Natural killer cell treated with Interleukin-12 subunit alpha and Interleukin-12 subunit beta and Interleukin-15 and Interleukin-18, amount 100 ng/mL, for 72 hours (primary cell): Measurements from ENCODE around the gene KCNAB1. TPM values are rescaled to one million over a fixed set of nuclear protein-coding genes. Genes with fewer than 3 reads are reported as not detected.

Experiments
- ATAC-seq, 2 donors: fragments of 150-1000 bp; cut with Tn5 transposase in 1 of 2; sonication (Bioruptor Pico), chemical (Tn5 transposase) in 1 of 2; 2 replicates each; pipeline ENCODE4 v1.10.0; 2021
- DNase-seq: peaks from one replicate; pipeline ENCODE4 v3.0.0; 2022; ENCODE audit warnings: low spot score
- H3K27ac Mint-ChIP-seq, 2 donors: 1 replicate in 1 of 2; 2 replicates in 1 of 2; pipeline ENCODE4 v1.8.0; 2022; ENCODE audit warnings: mixed read lengths in 2 of 2, mild to moderate bottlenecking in 1 of 2, moderate library complexity in 1 of 2
- H3K27me3 Mint-ChIP-seq, 2 donors: 1 replicate in 1 of 2; 2 replicates in 1 of 2; pipeline ENCODE4 v1.8.0; 2022; ENCODE audit warnings: mixed read lengths in 2 of 2
- H3K36me3 Mint-ChIP-seq: one replicate; pipeline ENCODE4 v1.8.0; 2022; ENCODE audit warnings: mixed read lengths
- H3K4me1 Mint-ChIP-seq, 2 donors: 1 replicate in 1 of 2; 2 replicates in 1 of 2; pipeline ENCODE4 v1.8.0; 2022; ENCODE audit warnings: low read depth in 2 of 2, mixed read lengths in 2 of 2, mild to moderate bottlenecking in 1 of 2
- H3K4me3 Mint-ChIP-seq: one replicate; pipeline ENCODE4 v1.8.0; 2022; ENCODE audit warnings: mixed read lengths
- H3K9me3 Mint-ChIP-seq: 2 replicates; pipeline ENCODE4 v1.8.0; 2022; ENCODE audit warnings: mixed read lengths
- total RNA-seq, 2 donors: library from RNA; stranded (reverse); gene quantifications; one replicate each; pipeline ENCODE4 v1.2.3, GENCODE V29; 2022

Gene KCNAB1
- total RNA-seq, 2 donors from 2014 or later: not detected

DNA sequence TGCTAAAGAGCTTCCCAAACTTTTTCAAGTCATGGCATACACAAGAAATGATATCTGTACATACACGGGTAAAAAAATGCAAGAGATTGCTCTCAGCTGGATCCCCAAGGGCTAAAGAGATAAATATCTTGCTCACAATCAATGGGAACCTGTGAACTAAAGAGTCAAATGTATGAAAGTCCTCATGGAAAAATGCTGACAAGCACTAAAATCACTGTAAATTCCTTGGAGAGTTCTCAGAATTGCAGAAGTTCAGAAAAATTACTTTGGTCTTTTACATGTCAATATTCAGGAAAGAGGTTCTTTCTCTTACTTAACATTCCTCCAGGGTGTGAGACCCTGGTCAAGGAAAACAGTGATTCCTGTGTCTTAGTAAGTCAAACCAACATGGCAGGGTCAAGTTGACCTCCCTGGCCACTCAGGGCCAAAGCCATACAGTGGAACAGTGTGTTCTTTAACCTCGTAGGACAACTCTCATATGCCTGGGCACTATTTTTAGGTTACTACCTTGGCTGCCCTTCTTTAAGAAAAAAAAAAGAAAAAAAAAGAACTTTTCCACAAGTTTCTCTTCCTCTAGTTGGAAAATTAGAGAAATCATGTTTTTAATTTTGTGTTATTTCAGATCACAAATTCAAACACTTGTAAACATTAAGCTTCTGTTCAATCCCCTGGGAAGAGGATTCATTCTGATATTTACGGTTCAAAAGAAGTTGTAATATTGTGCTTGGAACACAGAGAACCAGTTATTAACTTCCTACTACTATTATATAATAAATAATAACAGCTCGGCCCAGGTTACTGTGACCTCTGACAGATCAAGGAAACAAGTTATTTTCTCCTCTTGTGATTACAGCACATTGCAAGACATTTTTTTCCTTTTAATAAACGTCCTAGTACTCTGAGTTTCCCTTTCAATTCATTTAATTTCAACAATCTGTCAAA lies 422.0 kb downstream of the KCNAB1 start:
- Mint-ChIP-seq H3K4me1 (peaks cover 9 to 15% of the 10 kb centered on the region in 2 donors), H3K27me3 (no peaks in the 10 kb centered on the region), H3K36me3 (peaks cover 20% of the 10 kb centered on the region), H3K4me3 (no peak overlapping the region), H3K27ac (peak overlapping the region in 1 of 2 donors; percentile 39), H3K9me3 (no peaks in the 10 kb centered on the region)
- DNase-seq (no peak), ATAC-seq (no peak)

DNA sequence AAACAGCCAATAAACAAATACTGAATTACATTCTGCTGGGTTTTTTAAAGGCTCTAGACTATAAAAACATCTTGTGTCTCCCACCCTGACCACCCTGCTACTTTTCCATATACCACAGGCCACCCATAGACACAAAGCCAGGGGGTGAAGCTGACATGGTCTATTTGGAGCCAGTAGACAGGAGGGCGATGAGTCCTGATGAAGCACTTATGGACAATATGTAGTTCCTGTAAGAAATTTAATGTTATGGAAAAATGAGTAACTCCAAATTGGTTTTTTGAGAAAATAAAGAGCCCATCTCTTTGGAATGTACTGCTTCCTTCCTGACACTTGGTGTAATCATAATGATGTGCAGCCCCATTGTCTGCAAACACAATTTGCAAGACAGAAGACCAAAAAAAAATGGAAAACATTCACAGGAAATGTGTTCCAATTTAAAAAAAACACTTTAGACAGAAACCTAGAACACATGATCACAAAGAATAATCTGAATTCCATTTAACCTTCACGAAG lies 422.7 kb downstream of the KCNAB1 start:
- ATAC-seq: no peak
- Mint-ChIP-seq H3K36me3 (peaks cover 22% of the 10 kb centered on the region), H3K4me1 (peaks cover 10 to 16% of the 10 kb centered on the region in 2 donors)

DNA sequence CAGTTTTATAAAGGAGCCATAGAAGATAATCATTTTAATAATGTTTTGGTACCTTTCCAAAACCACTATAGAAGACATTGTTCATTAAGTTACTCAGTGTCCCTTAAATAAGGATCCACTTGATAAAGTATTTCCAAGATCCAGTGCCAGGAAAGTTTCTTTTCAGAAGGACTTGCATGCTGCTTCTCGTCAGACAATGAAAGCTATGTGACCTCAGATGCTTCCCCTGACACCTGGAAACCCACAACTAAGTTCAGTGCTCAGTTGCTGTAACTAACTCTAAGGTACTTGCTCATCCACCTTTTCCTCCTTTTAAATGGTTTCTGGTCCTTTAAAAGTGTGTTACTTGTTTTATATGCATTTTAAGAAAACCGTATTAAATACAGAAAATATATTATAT lies 427.3 kb downstream of the KCNAB1 start:
- Mint-ChIP-seq H3K9me3 (no peaks in the 10 kb centered on the region), H3K27ac (no peak overlapping the region), H3K36me3 (peaks cover 51% of the 10 kb centered on the region)

More for the DNA sequence above, 422.7 kb downstream of the KCNAB1 start:
- Mint-ChIP-seq H3K27ac (peak overlapping the region in 1 of 2 donors; percentile 39), H3K9me3 (no peaks in the 10 kb centered on the region), H3K4me3 (no peak overlapping the region), H3K27me3 (no peaks in the 10 kb centered on the region)
- no peak for DNase-seq

DNA sequence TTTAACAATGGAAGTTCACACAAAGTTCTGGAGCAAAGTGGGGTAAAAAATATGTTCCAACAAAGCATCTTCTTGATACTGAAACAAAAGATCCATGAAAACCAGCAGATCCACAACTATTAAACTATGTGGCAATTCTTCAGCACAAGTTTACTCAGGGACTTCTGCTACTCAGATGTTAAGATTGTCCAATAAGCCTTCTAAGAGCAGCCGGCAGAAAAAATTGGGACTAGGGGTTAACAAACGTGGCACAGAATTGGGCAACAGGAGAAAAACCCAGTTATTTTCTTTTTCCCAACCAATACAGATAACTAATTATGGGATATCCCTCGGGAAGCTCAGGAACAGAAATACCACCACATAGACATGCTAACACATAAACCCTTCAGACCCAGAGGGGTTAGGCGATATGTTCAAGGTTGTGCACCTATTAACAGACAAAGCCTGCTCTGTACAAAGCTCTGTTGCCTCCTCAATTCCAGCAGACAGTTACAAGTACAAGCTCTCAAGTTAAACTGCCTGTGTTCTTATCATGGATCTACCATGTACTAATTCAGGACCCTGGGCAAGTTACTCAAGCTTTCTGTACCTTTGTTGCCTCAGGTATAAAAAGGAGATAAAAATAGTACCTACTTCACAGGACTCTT lies 427.8 kb downstream of the KCNAB1 start:
- Mint-ChIP-seq H3K9me3 (no peaks in the 10 kb centered on the region), H3K27me3 (no peaks in the 10 kb centered on the region), H3K4me1 (peaks cover 35 to 50% of the 10 kb centered on the region in 2 donors), H3K36me3 (peaks cover 47% of the 10 kb centered on the region), H3K27ac (no peak overlapping the region), H3K4me3 (no peak overlapping the region)
- no peak for DNase-seq
- no peak for ATAC-seq

More for the DNA sequence above, 427.3 kb downstream of the KCNAB1 start:
- DNase-seq (no peak), ATAC-seq (no peak)
- peaks cover 33 to 45% of the 10 kb centered on the region in 2 donors for H3K4me1 Mint-ChIP-seq
- no peaks in the 10 kb centered on the region for H3K27me3 Mint-ChIP-seq
- no peak overlapping the region for H3K4me3 Mint-ChIP-seq

DNA sequence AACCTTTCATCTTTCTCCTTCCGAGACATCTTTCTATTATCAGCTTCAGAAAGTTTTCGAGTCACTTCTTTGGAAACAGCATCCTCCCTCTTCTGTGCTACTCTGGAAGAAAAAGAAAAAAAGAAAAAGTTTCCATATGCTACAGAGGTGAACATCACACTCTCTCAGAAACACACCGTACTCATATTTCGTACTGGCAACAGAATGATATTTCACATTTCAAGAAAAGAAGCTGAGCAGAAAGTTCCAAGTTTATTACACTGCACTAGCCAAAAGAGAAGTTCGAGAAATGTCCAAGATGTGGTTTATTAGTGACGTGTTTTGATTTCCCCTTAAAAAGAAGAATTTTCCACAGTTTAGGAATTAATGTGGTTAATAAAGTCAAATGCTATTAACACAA lies 428.5 kb downstream of the KCNAB1 start:
- H3K4me1 Mint-ChIP-seq: peaks cover 40 to 51% of the 10 kb centered on the region in 2 donors
- no peaks in the 10 kb centered on the region for H3K9me3 Mint-ChIP-seq
- peaks cover 45% of the 10 kb centered on the region for H3K36me3 Mint-ChIP-seq
- H3K4me3 Mint-ChIP-seq: no peak overlapping the region
- no peaks in the 10 kb centered on the region for H3K27me3 Mint-ChIP-seq
- H3K27ac Mint-ChIP-seq: no peak overlapping the region
- no peak for DNase-seq
- no peak for ATAC-seq

DNA sequence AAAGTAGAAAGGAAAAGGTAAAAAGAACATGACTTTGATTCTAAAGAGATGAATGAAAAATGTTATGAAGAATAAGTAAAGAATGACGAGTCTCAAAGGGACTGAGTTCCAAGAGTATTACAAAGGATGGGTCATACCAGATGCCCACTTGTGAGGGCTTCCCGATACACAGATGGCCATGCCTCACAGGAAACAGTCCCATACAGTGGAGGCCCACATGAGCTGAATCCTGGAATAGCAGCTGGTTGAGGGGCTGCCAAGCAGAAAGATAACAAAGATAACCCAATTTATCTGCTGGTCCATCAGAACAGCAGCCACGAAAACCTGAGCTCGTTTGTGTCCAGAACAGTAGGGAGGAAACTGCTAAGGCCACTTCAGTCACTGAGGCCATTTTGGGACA lies 430.9 kb downstream of the KCNAB1 start:
- Mint-ChIP-seq H3K27ac (peak overlapping the region; percentile 28 to 45), H3K27me3 (no peaks in the 10 kb centered on the region), H3K36me3 (peaks cover 46% of the 10 kb centered on the region), H3K4me1 (peaks cover 51 to 60% of the 10 kb centered on the region in 2 donors), H3K9me3 (no peaks in the 10 kb centered on the region), H3K4me3 (peak overlapping the region; percentile 81)
- ATAC-seq: no peak
- no peak for DNase-seq

DNA sequence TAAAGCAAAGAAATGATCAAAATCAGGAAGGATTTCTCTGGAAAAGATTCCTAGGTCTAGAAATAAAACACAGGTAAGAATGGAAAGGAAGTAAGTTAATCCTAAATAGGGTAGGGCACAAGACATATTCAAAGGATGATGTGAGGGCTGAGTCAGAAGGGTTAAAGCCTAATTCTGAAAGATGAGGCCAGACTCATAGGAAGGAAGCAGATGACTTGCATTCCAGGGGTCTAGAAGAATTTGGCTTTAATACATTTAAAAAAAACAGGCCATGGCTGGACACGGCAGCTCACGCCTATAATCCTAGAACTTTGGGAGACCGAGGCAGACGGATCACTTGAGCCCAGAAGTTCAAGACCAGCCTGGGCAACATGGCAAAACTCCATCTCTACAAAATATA lies 431.4 kb downstream of the KCNAB1 start:
- H3K4me3 Mint-ChIP-seq: peak overlapping the region; percentile 81
- peaks cover 42% of the 10 kb centered on the region for H3K36me3 Mint-ChIP-seq
- H3K4me1 Mint-ChIP-seq: peaks cover 47 to 57% of the 10 kb centered on the region in 2 donors

DNA sequence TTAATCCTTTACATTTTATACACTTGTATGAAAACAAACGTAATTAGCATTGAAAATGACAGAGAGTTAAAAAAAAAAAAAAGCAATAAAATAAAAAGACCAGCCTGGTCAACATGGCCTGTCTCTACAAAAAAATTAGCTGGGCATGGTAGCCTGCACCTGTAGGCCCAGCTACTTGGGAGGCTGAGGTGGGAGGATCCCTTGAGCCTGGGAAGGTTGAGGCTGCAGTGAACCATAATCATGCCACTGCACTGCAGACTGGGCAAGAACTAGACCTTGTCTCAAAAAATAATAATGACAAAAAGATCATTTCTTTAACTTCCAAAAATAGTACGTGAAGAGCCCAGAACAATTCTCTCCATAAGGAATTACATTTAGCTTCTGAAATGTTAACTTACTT lies 432.6 kb downstream of the KCNAB1 start:
- peaks cover 41 to 49% of the 10 kb centered on the region in 2 donors for H3K4me1 Mint-ChIP-seq
- peak overlapping the region; percentile 81 for H3K4me3 Mint-ChIP-seq
- ATAC-seq (no peak), DNase-seq (no peak)
- peak overlapping the region; percentile 21 to 45 for H3K27ac Mint-ChIP-seq
- peaks cover 34% of the 10 kb centered on the region for H3K36me3 Mint-ChIP-seq
- no peaks in the 10 kb centered on the region for H3K9me3 Mint-ChIP-seq
- no peaks in the 10 kb centered on the region for H3K27me3 Mint-ChIP-seq

More for the DNA sequence above, 431.4 kb downstream of the KCNAB1 start:
- Mint-ChIP-seq H3K27me3 (no peaks in the 10 kb centered on the region), H3K9me3 (no peaks in the 10 kb centered on the region), H3K27ac (peak overlapping the region; percentile 28 to 45)
- DNase-seq (no peak), ATAC-seq (no peak)

DNA sequence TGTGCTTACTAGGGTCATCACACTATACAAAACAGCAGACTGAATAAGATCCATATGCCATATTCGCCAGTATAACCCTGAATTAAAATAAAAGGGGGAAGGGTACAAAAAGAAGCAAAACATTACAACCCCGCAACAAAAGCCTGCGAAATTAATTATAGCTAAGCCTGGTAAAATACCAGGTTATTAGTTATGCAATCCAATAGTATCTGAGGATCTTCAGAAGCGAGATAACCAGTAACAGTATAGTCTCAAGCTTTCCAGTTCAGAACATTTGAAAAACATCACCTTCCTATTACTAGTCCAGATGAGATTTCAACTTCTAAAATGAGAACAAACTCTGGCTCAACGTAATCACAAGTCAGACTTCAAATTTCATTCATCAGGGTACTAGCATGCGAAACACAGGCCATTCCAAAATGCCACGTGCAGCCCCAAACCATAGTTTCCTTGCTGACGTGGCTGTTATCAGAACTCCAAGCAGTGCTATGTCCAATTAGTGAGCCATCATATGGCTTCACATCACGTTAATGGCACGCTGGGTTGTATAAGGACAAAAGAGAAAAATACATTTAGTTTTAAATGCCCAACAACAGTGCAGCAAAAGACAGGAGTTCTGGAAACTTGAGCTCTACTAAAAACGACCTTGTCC lies 433.5 kb downstream of the KCNAB1 start:
- peaks cover 30% of the 10 kb centered on the region for H3K36me3 Mint-ChIP-seq
- DNase-seq (no peak), ATAC-seq (no peak)
- peak overlapping the region; percentile 81 for H3K4me3 Mint-ChIP-seq
- no peaks in the 10 kb centered on the region for H3K27me3 Mint-ChIP-seq
- H3K9me3 Mint-ChIP-seq: no peaks in the 10 kb centered on the region
- peaks cover 41 to 46% of the 10 kb centered on the region in 2 donors for H3K4me1 Mint-ChIP-seq
- H3K27ac Mint-ChIP-seq: peak overlapping the region; percentile 76 to 92

DNA sequence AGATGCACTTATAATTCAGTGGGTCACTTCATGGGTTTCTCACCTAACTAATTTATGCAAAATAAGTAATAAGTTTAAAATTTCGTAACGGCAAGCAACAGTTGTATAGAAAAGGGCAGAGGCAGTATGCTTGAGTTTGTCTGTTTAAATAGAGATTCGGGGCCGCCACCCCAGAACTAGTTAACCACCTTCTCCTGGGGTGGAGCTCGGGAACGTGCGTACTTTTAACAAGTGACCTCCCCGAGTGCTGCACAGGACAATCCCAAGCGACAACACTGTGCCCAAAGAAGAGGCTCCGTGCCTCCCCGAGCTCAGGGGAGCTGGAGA lies 434.1 kb downstream of the KCNAB1 start:
- Mint-ChIP-seq H3K4me1 (peaks cover 41 to 44% of the 10 kb centered on the region in 2 donors), H3K27ac (peak overlapping the region; percentile 76 to 92), H3K9me3 (no peaks in the 10 kb centered on the region), H3K36me3 (peaks cover 28% of the 10 kb centered on the region), H3K4me3 (peak overlapping the region; percentile 81), H3K27me3 (no peaks in the 10 kb centered on the region)
- DNase-seq: no peak
- ATAC-seq: no peak

DNA sequence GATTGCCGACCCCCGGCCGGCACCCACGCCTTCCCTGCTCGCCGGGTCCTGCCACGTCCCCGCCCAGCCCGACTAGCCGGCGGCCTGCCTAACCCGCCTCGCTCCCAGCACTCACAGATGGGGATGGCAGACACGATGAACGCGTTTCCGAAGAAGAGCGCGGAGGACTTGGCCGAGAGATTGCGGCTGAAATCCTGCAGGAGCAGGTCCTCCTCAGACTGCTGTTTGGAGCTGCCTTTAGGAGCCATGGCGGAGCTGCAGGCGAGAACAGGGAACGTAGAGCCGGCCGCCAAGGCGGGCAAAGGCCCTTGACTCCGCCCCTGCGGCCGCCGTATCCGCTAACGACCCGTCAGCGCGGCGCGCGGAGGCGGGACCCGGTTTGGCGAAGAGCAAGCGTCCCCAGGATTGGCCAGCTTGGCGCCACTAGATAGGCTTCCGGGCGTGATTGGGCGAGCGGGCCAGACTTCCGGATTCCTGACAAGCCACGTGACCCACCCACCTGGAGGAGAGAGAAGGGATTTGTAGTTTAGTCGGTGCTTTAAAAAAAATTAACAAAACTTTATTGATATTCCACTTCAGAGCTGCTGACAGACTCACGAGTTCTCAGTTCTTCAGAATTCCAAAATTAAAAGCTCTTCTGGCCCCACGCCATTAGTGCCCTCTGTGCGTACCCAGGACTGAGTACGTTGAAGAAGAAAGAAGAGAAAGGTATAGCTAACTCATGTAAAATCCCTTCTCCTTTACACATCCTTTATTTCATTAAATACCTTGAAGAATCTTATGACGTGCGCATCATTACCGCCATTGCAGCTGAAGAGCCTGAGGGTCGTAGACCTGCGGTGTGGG lies 434.7 kb downstream of the KCNAB1 start, which contains the start of gene SSR3:
SSR3 (minus strand) TSS at position 276 of the 846 bp plus-strand sequence; CDS start at position 248, 28 bp downstream.
- H3K4me3 Mint-ChIP-seq: peak within 1 kb of the TSS; percentile 81
- no peaks in the 10 kb centered on the region for H3K27me3 Mint-ChIP-seq
- ATAC-seq (peak; percentile 100), DNase-seq (peak; percentile 99)
- peak within 1 kb of the TSS; percentile 76 to 92 for H3K27ac Mint-ChIP-seq
- no peaks in the 10 kb centered on the region for H3K9me3 Mint-ChIP-seq
- peaks cover 28% of the 10 kb centered on the region for H3K36me3 Mint-ChIP-seq
- peaks cover 41 to 44% of the 10 kb centered on the region in 2 donors for H3K4me1 Mint-ChIP-seq

DNA sequence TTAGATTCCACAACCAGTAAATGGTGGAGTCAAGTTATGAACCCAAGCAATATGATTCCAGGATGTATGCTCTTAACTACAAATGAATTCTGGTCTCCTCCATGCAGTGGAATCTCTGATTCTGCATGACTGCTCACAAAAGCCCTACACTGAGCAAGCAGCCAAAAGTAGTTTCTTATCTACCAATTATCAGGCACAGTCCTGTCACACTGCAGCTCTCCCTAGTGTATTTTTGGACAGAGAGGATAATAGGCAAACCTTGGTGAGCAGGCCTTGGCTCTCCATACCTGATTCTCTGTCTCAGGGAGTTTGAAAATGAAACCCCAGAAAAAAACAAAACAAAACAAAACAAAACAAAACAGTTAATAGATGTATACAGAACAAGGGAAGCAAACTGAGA lies 438.0 kb downstream of the KCNAB1 start:
- H3K4me3 Mint-ChIP-seq: no peak overlapping the region
- H3K9me3 Mint-ChIP-seq: no peaks in the 10 kb centered on the region
- ATAC-seq (no peak), DNase-seq (no peak)
- H3K4me1 Mint-ChIP-seq: peaks cover 15 to 16% of the 10 kb centered on the region in 2 donors
- peaks cover 4% of the 10 kb centered on the region for H3K36me3 Mint-ChIP-seq
- H3K27ac Mint-ChIP-seq: no peak overlapping the region
- H3K27me3 Mint-ChIP-seq: peaks cover 0 to 2% of the 10 kb centered on the region in 2 donors

DNA sequence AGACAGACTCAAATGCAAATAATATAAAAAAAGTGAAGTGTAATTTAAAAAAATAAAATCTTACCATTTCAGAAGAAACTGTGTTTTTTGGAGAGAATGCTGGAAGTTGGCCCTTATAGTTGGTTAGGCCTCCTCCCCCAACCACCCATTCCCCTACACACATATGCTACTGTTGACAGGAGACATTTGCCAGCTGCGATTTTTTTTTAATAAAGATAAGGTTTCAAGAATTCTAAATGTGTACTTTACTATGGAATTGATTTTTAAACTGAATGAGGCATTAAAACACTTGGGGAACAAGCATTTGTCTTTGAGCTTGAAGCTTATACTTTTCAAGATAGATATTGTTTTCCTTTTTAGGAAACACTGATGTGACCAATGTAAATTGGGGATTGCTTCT lies 438.9 kb downstream of the KCNAB1 start:
- H3K4me1 Mint-ChIP-seq: peaks cover 9 to 24% of the 10 kb centered on the region in 2 donors
- H3K27ac Mint-ChIP-seq: no peak overlapping the region
- no peak overlapping the region for H3K4me3 Mint-ChIP-seq
- peaks cover 0 to 6% of the 10 kb centered on the region in 2 donors for H3K27me3 Mint-ChIP-seq
- no peaks in the 10 kb centered on the region for H3K36me3 Mint-ChIP-seq
- H3K9me3 Mint-ChIP-seq: no peaks in the 10 kb centered on the region
- DNase-seq (no peak), ATAC-seq (no peak)
